Measurements from ENCODE around the gene HBD.

HBD gene

DNA sequence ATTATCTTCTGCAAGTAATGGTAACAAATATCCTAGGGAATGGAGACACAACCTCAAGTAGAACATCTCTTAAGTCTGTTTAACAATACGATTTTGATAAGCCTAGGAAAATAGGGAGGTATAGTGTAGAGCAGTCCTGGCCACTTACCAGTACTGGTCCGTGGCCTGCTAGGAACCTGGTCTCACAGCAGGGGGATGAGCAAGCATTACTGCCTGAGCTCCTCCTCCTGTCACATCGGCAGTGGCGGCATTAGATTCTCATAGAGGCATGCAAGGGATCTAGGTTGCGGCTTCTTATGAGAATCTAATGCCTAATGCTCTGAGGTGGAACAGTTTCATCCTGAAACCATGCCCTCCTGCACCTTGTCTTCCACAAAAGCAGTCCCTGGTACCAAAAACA lies 38.2 kb downstream of the HBD start:
- POLR2A ChIA-PET, result no interaction called here
- Histone ChIP-seq H3K9me3 (ENCODE audit: control insufficient read depth, insufficient read depth, low read depth, low read length) (no peaks in the 10 kb centered on the region), H3K4me1 (ENCODE audit: control insufficient read depth, insufficient read depth, low read length) (no peaks in the 10 kb centered on the region), H3K4me3 (ENCODE audit: low read depth, low read length) (no peak overlapping the region), H3K36me3 (ENCODE audit: control insufficient read depth in 2 of 2, insufficient read depth in 1 of 2, low read length in 2 of 2) (no peaks in the 10 kb centered on the region), H3K27ac (ENCODE audit: extremely low read depth, low read depth, low read length) (no peak overlapping the region)
- TF ChIP-seq SCRT1 (tag by site-specific recombination; IDR thresholded peaks at IDR 0.05; ENCODE audit: borderline replicate concordance) (no peak), ZNF544 (tag by site-specific recombination; IDR thresholded peaks at IDR 0.05) (no peak), ZNF366 (tag by site-specific recombination; conservative IDR thresholded peaks at IDR 0.05) (no peak), ZNF140 (tag by site-specific recombination; IDR thresholded peaks at IDR 0.05) (no peak), GLI4 (tag by site-specific recombination; IDR thresholded peaks at IDR 0.05) (no peak)
- TF ChIP-seq, protein P1, sequence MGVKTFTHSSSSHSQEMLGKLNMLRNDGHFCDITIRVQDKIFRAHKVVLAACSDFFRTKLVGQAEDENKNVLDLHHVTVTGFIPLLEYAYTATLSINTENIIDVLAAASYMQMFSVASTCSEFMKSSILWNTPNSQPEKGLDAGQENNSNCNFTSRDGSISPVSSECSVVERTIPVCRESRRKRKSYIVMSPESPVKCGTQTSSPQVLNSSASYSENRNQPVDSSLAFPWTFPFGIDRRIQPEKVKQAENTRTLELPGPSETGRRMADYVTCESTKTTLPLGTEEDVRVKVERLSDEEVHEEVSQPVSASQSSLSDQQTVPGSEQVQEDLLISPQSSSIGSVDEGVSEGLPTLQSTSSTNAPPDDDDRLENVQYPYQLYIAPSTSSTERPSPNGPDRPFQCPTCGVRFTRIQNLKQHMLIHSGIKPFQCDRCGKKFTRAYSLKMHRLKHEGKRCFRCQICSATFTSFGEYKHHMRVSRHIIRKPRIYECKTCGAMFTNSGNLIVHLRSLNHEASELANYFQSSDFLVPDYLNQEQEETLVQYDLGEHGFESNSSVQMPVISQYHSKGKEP (tag by site-specific recombination; IDR thresholded peaks at IDR 0.05), result no peak
- TF ChIP-seq, protein P2, sequence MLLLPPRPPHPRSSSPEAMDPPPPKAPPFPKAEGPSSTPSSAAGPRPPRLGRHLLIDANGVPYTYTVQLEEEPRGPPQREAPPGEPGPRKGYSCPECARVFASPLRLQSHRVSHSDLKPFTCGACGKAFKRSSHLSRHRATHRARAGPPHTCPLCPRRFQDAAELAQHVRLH (tag by site-specific recombination; IDR thresholded peaks at IDR 0.05), result no peak
- CTCF ChIA-PET, result no interaction called here

DNA sequence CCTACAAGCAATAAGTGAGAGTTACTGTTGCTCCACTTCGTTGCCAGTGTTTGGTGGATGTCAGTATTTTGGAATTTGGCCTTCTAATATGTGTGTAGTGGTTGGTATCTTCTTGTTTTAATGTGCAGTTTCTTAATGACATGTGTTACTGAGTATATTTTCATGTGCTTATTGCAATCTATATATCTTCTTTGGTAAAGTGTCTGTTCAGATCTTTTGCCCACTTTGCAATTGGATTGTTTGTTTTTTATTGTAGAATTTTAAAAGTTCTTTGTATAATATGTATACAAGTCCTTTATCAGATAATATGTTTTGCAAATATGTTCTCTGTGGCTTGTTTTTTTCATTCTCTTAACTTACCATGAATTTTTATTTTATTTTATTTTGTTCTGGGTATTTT lies 41.5 kb downstream of the HBD start:
- CTCF ChIA-PET, result no interaction called here
- POLR2A ChIA-PET, result no interaction called here
- Histone ChIP-seq H3K4me1 (ENCODE audit: control insufficient read depth, insufficient read depth, low read length) (no peaks in the 10 kb centered on the region), H3K4me3 (ENCODE audit: low read depth, low read length) (no peak overlapping the region), H3K9me3 (ENCODE audit: control insufficient read depth, insufficient read depth, low read depth, low read length) (no peaks in the 10 kb centered on the region), H3K27ac (ENCODE audit: extremely low read depth, low read depth, low read length) (no peak overlapping the region), H3K36me3 (ENCODE audit: control insufficient read depth in 2 of 2, insufficient read depth in 1 of 2, low read length in 2 of 2) (no peaks in the 10 kb centered on the region)
- no peak for TF ChIP-seq ZNF140 (tag by site-specific recombination; IDR thresholded peaks at IDR 0.05)
- TF ChIP-seq ZNF558 (tag by site-specific recombination; IDR thresholded peaks at IDR 0.05), result no peak
- TF ChIP-seq ZNF266 (tag by site-specific recombination; IDR thresholded peaks at IDR 0.05; ENCODE audit: low read depth), result no peak
- no peak for TF ChIP-seq ZNF654 (tag by site-specific recombination; IDR thresholded peaks at IDR 0.05; ENCODE audit: low read depth)
- no peak for TF ChIP-seq ZNF585B (tag by site-specific recombination; IDR thresholded peaks at IDR 0.05)
- TF ChIP-seq ZNF561 (tag by site-specific recombination; IDR thresholded peaks at IDR 0.05; ENCODE audit: borderline replicate concordance), result no peak
- TF ChIP-seq ZNF10 (tag by site-specific recombination; IDR thresholded peaks at IDR 0.05), result no peak
- TF ChIP-seq, protein P3, sequence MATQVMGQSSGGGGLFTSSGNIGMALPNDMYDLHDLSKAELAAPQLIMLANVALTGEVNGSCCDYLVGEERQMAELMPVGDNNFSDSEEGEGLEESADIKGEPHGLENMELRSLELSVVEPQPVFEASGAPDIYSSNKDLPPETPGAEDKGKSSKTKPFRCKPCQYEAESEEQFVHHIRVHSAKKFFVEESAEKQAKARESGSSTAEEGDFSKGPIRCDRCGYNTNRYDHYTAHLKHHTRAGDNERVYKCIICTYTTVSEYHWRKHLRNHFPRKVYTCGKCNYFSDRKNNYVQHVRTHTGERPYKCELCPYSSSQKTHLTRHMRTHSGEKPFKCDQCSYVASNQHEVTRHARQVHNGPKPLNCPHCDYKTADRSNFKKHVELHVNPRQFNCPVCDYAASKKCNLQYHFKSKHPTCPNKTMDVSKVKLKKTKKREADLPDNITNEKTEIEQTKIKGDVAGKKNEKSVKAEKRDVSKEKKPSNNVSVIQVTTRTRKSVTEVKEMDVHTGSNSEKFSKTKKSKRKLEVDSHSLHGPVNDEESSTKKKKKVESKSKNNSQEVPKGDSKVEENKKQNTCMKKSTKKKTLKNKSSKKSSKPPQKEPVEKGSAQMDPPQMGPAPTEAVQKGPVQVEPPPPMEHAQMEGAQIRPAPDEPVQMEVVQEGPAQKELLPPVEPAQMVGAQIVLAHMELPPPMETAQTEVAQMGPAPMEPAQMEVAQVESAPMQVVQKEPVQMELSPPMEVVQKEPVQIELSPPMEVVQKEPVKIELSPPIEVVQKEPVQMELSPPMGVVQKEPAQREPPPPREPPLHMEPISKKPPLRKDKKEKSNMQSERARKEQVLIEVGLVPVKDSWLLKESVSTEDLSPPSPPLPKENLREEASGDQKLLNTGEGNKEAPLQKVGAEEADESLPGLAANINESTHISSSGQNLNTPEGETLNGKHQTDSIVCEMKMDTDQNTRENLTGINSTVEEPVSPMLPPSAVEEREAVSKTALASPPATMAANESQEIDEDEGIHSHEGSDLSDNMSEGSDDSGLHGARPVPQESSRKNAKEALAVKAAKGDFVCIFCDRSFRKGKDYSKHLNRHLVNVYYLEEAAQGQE (tag by site-specific recombination; IDR thresholded peaks at IDR 0.05), result no peak
- TF ChIP-seq BCL11B (tag by site-specific recombination; IDR thresholded peaks at IDR 0.05; ENCODE audit: low read depth), result no peak
- TF ChIP-seq PRDM1 (tag by site-specific recombination; IDR thresholded peaks at IDR 0.05), result no peak
- no peak for TF ChIP-seq KLF8 (tag by site-specific recombination; IDR thresholded peaks at IDR 0.05)
- TF ChIP-seq, protein P4, sequence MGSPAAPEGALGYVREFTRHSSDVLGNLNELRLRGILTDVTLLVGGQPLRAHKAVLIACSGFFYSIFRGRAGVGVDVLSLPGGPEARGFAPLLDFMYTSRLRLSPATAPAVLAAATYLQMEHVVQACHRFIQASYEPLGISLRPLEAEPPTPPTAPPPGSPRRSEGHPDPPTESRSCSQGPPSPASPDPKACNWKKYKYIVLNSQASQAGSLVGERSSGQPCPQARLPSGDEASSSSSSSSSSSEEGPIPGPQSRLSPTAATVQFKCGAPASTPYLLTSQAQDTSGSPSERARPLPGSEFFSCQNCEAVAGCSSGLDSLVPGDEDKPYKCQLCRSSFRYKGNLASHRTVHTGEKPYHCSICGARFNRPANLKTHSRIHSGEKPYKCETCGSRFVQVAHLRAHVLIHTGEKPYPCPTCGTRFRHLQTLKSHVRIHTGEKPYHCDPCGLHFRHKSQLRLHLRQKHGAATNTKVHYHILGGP (tag by site-specific recombination; IDR thresholded peaks at IDR 0.05), result no peak
- no peak for TF ChIP-seq ZNF621 (tag by site-specific recombination; IDR thresholded peaks at IDR 0.05)
- TF ChIP-seq ZNF560 (tag by site-specific recombination; IDR thresholded peaks at IDR 0.05; ENCODE audit: borderline replicate concordance), result no peak
- TF ChIP-seq, protein P1 (tag by site-specific recombination; IDR thresholded peaks at IDR 0.05), result no peak
- TF ChIP-seq, protein P5, sequence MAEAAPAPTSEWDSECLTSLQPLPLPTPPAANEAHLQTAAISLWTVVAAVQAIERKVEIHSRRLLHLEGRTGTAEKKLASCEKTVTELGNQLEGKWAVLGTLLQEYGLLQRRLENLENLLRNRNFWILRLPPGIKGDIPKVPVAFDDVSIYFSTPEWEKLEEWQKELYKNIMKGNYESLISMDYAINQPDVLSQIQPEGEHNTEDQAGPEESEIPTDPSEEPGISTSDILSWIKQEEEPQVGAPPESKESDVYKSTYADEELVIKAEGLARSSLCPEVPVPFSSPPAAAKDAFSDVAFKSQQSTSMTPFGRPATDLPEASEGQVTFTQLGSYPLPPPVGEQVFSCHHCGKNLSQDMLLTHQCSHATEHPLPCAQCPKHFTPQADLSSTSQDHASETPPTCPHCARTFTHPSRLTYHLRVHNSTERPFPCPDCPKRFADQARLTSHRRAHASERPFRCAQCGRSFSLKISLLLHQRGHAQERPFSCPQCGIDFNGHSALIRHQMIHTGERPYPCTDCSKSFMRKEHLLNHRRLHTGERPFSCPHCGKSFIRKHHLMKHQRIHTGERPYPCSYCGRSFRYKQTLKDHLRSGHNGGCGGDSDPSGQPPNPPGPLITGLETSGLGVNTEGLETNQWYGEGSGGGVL (tag by site-specific recombination; IDR thresholded peaks at IDR 0.05), result no peak
- no peak for TF ChIP-seq ZNF791 (tag by site-specific recombination; IDR thresholded peaks at IDR 0.05)
- TF ChIP-seq ZSCAN30 (tag by site-specific recombination; IDR thresholded peaks at IDR 0.05), result no peak
- no peak for TF ChIP-seq ZNF501 (tag by site-specific recombination; IDR thresholded peaks at IDR 0.05)

Measured in HEK293 (cell line).